Measurements from ENCODE around the gene TLDC2. TPM values are rescaled to one million over a fixed set of nuclear protein-coding genes. Genes with fewer than 3 reads are reported as not detected.
A peak's percentile ranks its signal among the peaks of the same experiment; 100 is the strongest.
"Not testable (repeated sequence)": the region's sequence is repeated elsewhere in the genome, so short reads cannot be mapped to it uniquely, and the experiment has no call there.

TLDC2 gene
- total RNA-seq, 1 donor from 2014 or later, result not detected

DNA sequence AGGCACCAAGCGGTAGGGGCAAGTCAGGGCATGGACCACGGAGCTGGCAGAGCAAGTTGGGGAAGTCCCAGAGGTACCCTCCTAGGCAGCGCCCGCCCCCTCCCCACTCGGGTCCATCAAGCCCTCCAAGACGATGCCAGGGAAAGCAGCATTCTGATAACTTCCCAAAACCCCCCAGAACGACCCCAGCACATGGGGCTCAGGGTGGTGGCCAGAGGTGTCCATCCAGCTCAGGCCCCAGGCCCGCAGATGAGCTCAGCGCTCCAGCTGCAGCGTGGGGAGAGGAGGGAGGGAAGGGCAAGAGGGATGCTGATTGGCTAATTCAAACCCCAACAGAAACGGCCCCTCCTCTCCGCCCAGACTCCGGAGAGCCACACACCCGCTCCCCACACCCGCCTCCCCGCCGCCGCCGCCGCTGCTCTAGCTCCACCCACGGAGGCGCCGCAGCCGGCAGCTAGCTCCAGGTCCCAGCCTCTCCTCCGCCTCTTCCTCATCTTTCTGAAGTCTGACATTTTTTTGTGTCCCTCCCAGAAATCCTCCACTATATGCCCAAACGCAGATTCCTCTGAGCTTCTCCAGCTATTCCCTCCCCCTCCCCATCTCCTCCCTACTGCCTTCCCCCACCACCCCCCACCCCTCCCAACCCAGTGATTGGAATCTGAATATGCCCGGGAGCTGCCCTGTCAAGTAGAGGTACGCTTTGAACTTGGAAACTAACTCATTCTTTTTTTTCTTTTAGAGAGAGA lies 40.3 kb upstream of the TLDC2 start:
- H3K27me3 ChIP-seq (ENCODE audit: insufficient read depth, low read length), result no peaks in the 10 kb centered on the region
- H3K9ac ChIP-seq (ENCODE audit: low read length), result peak overlapping the region; percentile 67
- H3K27me3 Mint-ChIP-seq (ENCODE audit: low read depth, unreplicated experiment), result no peaks in the 10 kb centered on the region
- H3K4me1 ChIP-seq (ENCODE audit: insufficient read depth, low read length), result peaks cover 30% of the 10 kb centered on the region
- no peak overlapping the region for H3K4me3 ChIP-seq (ENCODE audit: insufficient read depth, low read depth, low read length)
- DNase-seq (ENCODE audit: low read depth), result peak; percentile 90
- peaks cover 2% of the 10 kb centered on the region for H3K9me3 Mint-ChIP-seq (ENCODE audit: unreplicated experiment)
- peak overlapping the region; percentile 59 for H3K4me2 ChIP-seq (ENCODE audit: low read length)
- peak overlapping the region; percentile 32 for H2AFZ ChIP-seq (ENCODE audit: low read depth, low read length)
- TF ChIP-seq, protein P1, sequence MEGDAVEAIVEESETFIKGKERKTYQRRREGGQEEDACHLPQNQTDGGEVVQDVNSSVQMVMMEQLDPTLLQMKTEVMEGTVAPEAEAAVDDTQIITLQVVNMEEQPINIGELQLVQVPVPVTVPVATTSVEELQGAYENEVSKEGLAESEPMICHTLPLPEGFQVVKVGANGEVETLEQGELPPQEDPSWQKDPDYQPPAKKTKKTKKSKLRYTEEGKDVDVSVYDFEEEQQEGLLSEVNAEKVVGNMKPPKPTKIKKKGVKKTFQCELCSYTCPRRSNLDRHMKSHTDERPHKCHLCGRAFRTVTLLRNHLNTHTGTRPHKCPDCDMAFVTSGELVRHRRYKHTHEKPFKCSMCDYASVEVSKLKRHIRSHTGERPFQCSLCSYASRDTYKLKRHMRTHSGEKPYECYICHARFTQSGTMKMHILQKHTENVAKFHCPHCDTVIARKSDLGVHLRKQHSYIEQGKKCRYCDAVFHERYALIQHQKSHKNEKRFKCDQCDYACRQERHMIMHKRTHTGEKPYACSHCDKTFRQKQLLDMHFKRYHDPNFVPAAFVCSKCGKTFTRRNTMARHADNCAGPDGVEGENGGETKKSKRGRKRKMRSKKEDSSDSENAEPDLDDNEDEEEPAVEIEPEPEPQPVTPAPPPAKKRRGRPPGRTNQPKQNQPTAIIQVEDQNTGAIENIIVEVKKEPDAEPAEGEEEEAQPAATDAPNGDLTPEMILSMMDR (IDR thresholded peaks at IDR 0.05; ENCODE audit: insufficient read depth, low read depth, low read length), result no peak
- peaks cover 35% of the 10 kb centered on the region for H3K79me2 ChIP-seq (ENCODE audit: insufficient read depth, low read length)
- H3K4me3 Mint-ChIP-seq (ENCODE audit: unreplicated experiment), result peak overlapping the region; percentile 14
- peaks cover 2% of the 10 kb centered on the region for H3K36me3 Mint-ChIP-seq (ENCODE audit: low read depth, unreplicated experiment)
- peaks cover 3% of the 10 kb centered on the region for H4K20me1 ChIP-seq (ENCODE audit: insufficient read depth, low read length)
- peak overlapping the region; percentile 79 for H3K27ac ChIP-seq (ENCODE audit: low read depth, low read length)
- H3K4me1 Mint-ChIP-seq (ENCODE audit: low read depth, unreplicated experiment), result peaks cover 7% of the 10 kb centered on the region
- H3K36me3 ChIP-seq (ENCODE audit: insufficient read depth, low read length), result no peaks in the 10 kb centered on the region
- no peak for FAIRE-seq
- H3K27ac Mint-ChIP-seq (ENCODE audit: unreplicated experiment), result peak overlapping the region; percentile 81
- H3K9me3 ChIP-seq (ENCODE audit: insufficient read depth, low read depth, low read length), result no peaks in the 10 kb centered on the region

DNA sequence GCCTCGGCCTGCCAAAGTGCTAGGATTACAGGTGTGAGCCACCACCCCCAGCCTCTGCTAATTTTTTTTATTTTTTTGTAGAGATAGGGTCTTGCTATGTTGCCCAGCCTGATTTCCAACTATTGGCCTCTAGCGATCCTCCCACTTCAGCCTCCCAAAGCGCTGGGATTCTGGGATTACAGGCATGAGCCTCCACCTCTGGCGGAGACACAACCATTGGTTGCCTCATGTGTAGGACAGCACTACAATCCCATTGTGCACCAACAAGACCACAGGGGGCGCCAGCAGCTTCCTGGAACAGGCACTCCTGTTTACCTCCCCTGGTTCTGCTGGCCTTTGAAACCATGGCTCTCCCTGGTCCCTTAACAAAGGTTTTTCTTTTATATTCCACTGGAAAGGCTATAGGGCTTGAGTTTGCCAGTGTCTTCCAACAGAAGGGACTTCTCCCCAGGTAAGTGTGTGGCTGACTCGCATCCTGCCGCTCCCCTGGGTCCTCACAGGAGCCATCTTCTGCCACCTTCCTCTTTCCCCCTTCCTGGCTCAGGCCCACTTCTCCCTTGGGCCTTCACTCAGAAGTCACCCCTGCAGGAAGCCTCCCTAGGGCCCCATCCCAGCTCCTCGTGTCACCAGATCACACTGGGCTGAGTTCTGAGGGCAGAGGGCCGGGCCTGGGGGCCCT lies 39.2 kb upstream of the TLDC2 start:
- Mint-ChIP-seq H3K36me3 (ENCODE audit: low read depth, unreplicated experiment) (no peaks in the 10 kb centered on the region), H3K4me3 (ENCODE audit: unreplicated experiment) (no peak overlapping the region), H3K27ac (ENCODE audit: unreplicated experiment) (no peak overlapping the region), H3K9me3 (ENCODE audit: unreplicated experiment) (peaks cover 2% of the 10 kb centered on the region), H3K4me1 (ENCODE audit: low read depth, unreplicated experiment) (peaks cover 7% of the 10 kb centered on the region), H3K27me3 (ENCODE audit: low read depth, unreplicated experiment) (no peaks in the 10 kb centered on the region)
- TF ChIP-seq, protein P1 (IDR thresholded peaks at IDR 0.05; ENCODE audit: insufficient read depth, low read depth, low read length), result peak; percentile 30
- no peak for TF ChIP-seq EZH2 (IDR thresholded peaks at IDR 0.05; ENCODE audit: insufficient read depth, low read length)
- Histone ChIP-seq H3K4me1 (ENCODE audit: insufficient read depth, low read length) (peaks cover 25% of the 10 kb centered on the region), H3K4me2 (ENCODE audit: low read length) (no peak overlapping the region), H3K79me2 (ENCODE audit: insufficient read depth, low read length) (peaks cover 42% of the 10 kb centered on the region), H3K9me3 (ENCODE audit: insufficient read depth, low read depth, low read length) (no peaks in the 10 kb centered on the region), H3K27ac (ENCODE audit: low read depth, low read length) (peak overlapping the region; percentile 34), H3K27me3 (ENCODE audit: insufficient read depth, low read length) (no peaks in the 10 kb centered on the region), H4K20me1 (ENCODE audit: insufficient read depth, low read length) (peaks cover 5% of the 10 kb centered on the region), H2AFZ (ENCODE audit: low read depth, low read length) (no peak overlapping the region), H3K36me3 (ENCODE audit: insufficient read depth, low read length) (no peaks in the 10 kb centered on the region), H3K9ac (ENCODE audit: low read length) (no peak overlapping the region), H3K4me3 (ENCODE audit: insufficient read depth, low read depth, low read length) (no peak overlapping the region)
- no peak for FAIRE-seq
- DNase-seq (ENCODE audit: low read depth), result no peak

DNA sequence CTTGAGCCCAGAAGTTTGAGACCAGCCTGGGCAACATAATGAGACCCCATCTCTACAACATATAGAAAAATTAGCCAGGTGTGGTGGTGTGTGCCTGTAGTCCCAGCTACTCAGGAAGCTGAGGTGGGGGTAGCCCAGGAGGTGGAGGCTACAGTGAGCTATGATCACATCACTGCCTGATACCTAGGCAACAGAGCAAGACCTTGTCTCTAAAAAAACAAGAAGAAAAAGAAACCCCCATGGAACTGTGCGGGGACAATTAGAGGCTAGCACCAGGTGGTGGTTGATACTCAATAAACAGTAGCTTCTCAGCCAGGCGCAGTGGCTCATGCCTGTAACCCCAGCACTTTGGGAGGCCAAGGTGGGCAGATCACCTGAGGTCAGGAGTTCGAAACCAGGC lies 37.6 kb upstream of the TLDC2 start:
- H3K9ac ChIP-seq (ENCODE audit: low read length); H3K27me3 ChIP-seq (ENCODE audit: insufficient read depth, low read length); H3K27ac ChIP-seq (ENCODE audit: low read depth, low read length); H3K36me3 Mint-ChIP-seq (ENCODE audit: low read depth, unreplicated experiment); H4K20me1 ChIP-seq (ENCODE audit: insufficient read depth, low read length); H3K36me3 ChIP-seq (ENCODE audit: insufficient read depth, low read length); DNase-seq (ENCODE audit: low read depth); H3K27me3 Mint-ChIP-seq (ENCODE audit: low read depth, unreplicated experiment); H3K9me3 Mint-ChIP-seq (ENCODE audit: unreplicated experiment); H3K4me2 ChIP-seq (ENCODE audit: low read length); FAIRE-seq; H3K4me3 Mint-ChIP-seq (ENCODE audit: unreplicated experiment); H3K4me3 ChIP-seq (ENCODE audit: insufficient read depth, low read depth, low read length); H2AFZ ChIP-seq (ENCODE audit: low read depth, low read length); H3K27ac Mint-ChIP-seq (ENCODE audit: unreplicated experiment); H3K9me3 ChIP-seq (ENCODE audit: insufficient read depth, low read depth, low read length): not testable (repeated sequence)
- H3K4me1 Mint-ChIP-seq (ENCODE audit: low read depth, unreplicated experiment), result peaks cover 11% of the 10 kb centered on the region
- peaks cover 42% of the 10 kb centered on the region for H3K79me2 ChIP-seq (ENCODE audit: insufficient read depth, low read length)
- peaks cover 25% of the 10 kb centered on the region for H3K4me1 ChIP-seq (ENCODE audit: insufficient read depth, low read length)

All from astrocyte (in vitro differentiated cells and primary cell).